Pancreas (tissue), 10 donors: ENCODE measurements around the gene SKIC3. TPM values are rescaled to one million over a fixed set of nuclear protein-coding genes. Genes with fewer than 3 reads are reported as not detected.

Source experiments
- ATAC-seq, 4 donors: fragments of 200-7000 bp; cut with Tn5 transposase; one replicate each; pipeline versions ENCODE4 v1.8.0 to v1.9.1; 2020; ENCODE audit warnings: mild to moderate bottlenecking in 4 of 4, moderate library complexity in 4 of 4
- DNase-seq, 6 donors: peaks; one replicate each; pipeline ENCODE4 v3.0.0-alpha.2; 2020
- FAIRE-seq: peaks from 2 replicates; lab custom pipeline; 2012; peaks lifted over from hg19 to GRCh38; lab: Jason Lieb, UNC
- H3K27ac ChIP-seq, 4 donors: fragments of 200-600 bp; sonication (generic); 1 replicate in 3 of 4; 2 replicates in 1 of 4; pipeline versions ENCODE4 v1.5.0 to v1.8.0; 2020
- H3K27me3 ChIP-seq, 4 donors: fragments of 200-600 bp; one replicate each; pipeline ENCODE4 v1.8.0; 2021
- H3K36me3 ChIP-seq, 3 donors: fragments of 200-600 bp; sonication (generic) in 1 of 3; one replicate each; pipeline versions ENCODE4 v1.5.0 to v1.8.0; 2020 to 2021
- H3K4me1 ChIP-seq, 3 donors: fragments of 200-600 bp; one replicate each; pipeline ENCODE4 v1.8.0; 2021
- H3K4me3 ChIP-seq, 4 donors: fragments of 200-600 bp; sonication (generic) in 2 of 4; one replicate each; pipeline versions ENCODE4 v1.5.0 to v1.8.0; 2020 to 2021
- H3K9me3 ChIP-seq, 4 donors: fragments of 200-600 bp; one replicate each; pipeline ENCODE4 v1.8.0; 2021
- WGBS, 2 donors: extraction: QIAGEN DNeasy Blood & Tissue Kit; methylation state at CpG; one replicate each; pipeline ENCODE4 v1.1.7; 2013; 5-methylcytosine and 5-hydroxymethylcytosine counted together
- intact Hi-C, 3 donors: fragments of 100-400 bp; cut with DNase I; formaldehyde crosslinking; loops; one replicate each; pipeline versions ENCODE4 v1.11.1 to v1.14.2; 2022
- polyA plus RNA-seq, 2 donors: library from polyadenylated mRNA; stranded (reverse); fragments of 200-250 nt; gene quantifications; one replicate each; pipeline ENCODE4 v1.2.3, GENCODE V29; 2013
- total RNA-seq, 6 donors: library from RNA; stranded (reverse); fragmentation: NEBNext Ultra II Directional in 4 of 6; extraction: Animal tissue kit (Norgen Biotek cat#: 25700) in 4 of 6; gene quantifications; one replicate each; pipeline versions ENCODE4 v1.2.1 to v1.2.4, GENCODE V29; 2021 to 2023
- TF ChIP-seq, protein P1 (sequence below), 4 donors: fragments of 200-600 bp; sonication (generic) in 3 of 4; IDR thresholded peaks; one replicate each; pipeline versions ENCODE4 v1.5.0 to v1.8.0; 2021; ENCODE audit warnings: antibody characterized with exemption in 4 of 4
- donor health status: healthy with polysubstance abuse.
- donor health status: DM: no; HTN: no; CAD: no; lungs with moderate emphysema.
- donor health status: DM: no; HTN: no; CAD: no.
- donor health status: control.
- donor health status: control.
- donor health status: Bipolar disorder and iron deficiency.
- donor health status: DM: yes; HTN: yes; CAD: no.
- donor health status: DM: no; HTN: no; CAD: no.
- donor health status: DM: no; HTN: no; CAD: no.
- donor health status: DM: yes; HTN: yes; CAD: no.

The SKIC3 gene
- total and polyA plus RNA-seq, 8 donors: 9.7 to 47.4 (median 40.8) TPM

DNA sequence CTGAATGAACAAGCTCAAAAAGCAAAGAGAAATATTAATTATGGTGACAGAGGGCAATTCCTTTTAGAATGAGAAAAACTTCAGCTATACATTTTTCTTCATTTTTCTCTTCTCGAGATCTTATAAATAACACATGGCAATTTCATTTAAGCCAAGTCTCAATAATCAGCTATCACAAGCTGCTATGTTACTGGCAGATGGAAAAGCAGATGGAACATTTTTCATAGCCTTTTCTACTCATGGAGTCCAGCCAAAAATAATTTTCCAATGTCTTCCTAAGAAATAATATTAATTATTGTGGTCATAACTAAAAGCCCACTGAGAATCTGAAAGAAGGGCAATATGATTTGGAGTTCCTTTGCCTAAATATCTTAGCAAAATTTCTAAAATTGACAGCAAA is 35.6 kb downstream of the SKIC3 start:
- TF ChIP-seq, protein P1, sequence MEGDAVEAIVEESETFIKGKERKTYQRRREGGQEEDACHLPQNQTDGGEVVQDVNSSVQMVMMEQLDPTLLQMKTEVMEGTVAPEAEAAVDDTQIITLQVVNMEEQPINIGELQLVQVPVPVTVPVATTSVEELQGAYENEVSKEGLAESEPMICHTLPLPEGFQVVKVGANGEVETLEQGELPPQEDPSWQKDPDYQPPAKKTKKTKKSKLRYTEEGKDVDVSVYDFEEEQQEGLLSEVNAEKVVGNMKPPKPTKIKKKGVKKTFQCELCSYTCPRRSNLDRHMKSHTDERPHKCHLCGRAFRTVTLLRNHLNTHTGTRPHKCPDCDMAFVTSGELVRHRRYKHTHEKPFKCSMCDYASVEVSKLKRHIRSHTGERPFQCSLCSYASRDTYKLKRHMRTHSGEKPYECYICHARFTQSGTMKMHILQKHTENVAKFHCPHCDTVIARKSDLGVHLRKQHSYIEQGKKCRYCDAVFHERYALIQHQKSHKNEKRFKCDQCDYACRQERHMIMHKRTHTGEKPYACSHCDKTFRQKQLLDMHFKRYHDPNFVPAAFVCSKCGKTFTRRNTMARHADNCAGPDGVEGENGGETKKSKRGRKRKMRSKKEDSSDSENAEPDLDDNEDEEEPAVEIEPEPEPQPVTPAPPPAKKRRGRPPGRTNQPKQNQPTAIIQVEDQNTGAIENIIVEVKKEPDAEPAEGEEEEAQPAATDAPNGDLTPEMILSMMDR (IDR thresholded peaks at IDR 0.05): no peak
- WGBS, 2 donors: 96 to 100% methylated on average over 1 of the region's 1 CpG
- FAIRE-seq (no peak), ATAC-seq (no peak), DNase-seq (no peak)
- no peaks in the 10 kb centered on the region for H3K4me1 ChIP-seq
- H3K9me3 ChIP-seq: no peaks in the 10 kb centered on the region
- no peaks in the 10 kb centered on the region for H3K27me3 ChIP-seq
- no peak overlapping the region for H3K4me3 ChIP-seq
- intact Hi-C loops: no loop called here
- H3K36me3 ChIP-seq: peaks cover 0 to 49% (median 1%) of the 10 kb centered on the region in 3 donors
- H3K27ac ChIP-seq: no peak overlapping the region

GRCh38 chr5:95518417-95518816 is 36.4 kb downstream of the SKIC3 start:
- Histone ChIP-seq H3K4me1 (no peaks in the 10 kb centered on the region), H3K4me3 (no peak overlapping the region), H3K36me3 (peaks cover 0 to 47% (median 7%) of the 10 kb centered on the region in 3 donors), H3K27ac (no peak overlapping the region), H3K27me3 (no peaks in the 10 kb centered on the region), H3K9me3 (no peaks in the 10 kb centered on the region)
- TF ChIP-seq, protein P1 (IDR thresholded peaks at IDR 0.05): no peak
- DNase-seq (no peak), FAIRE-seq (no peak), ATAC-seq (no peak)
- intact Hi-C loops: no loop called here
- 96 to 99% methylated on average over 2 of the region's 2 CpGs for WGBS, 2 donors

DNA sequence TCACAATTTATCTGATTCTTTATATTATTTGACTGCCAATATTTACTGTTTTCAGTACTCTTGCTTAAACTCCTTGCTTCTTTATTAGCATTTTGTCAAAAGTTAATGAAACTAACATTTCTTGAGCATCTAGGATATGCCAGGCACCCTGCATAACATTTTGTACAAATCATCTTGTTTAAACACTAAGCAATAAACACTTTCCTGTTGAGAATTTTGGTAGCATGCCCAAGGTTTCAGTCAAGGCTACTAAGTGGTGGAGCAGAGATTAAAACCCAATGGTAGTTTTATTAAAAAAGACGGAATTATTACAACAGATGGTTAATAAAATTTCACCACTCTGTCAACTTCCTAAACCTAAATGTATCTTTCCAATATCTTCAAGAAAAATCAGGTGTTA is 43.2 kb downstream of the SKIC3 start:
- H3K36me3 ChIP-seq: peaks cover 0 to 40% (median 21%) of the 10 kb centered on the region in 3 donors
- H3K9me3 ChIP-seq: no peaks in the 10 kb centered on the region
- H3K27me3 ChIP-seq: no peaks in the 10 kb centered on the region
- FAIRE-seq (no peak), ATAC-seq (no peak), DNase-seq (no peak)
- WGBS, 2 donors: 48 to 60% methylated on average over 1 of the region's 1 CpG
- TF ChIP-seq, protein P1 (IDR thresholded peaks at IDR 0.05): no peak
- intact Hi-C loops: no loop called here
- no peaks in the 10 kb centered on the region for H3K4me1 ChIP-seq
- no peak overlapping the region for H3K4me3 ChIP-seq
- H3K27ac ChIP-seq: no peak overlapping the region

GRCh38 chr5:95508550-95508949 is 46.2 kb downstream of the SKIC3 start:
- DNase-seq: no peak
- H3K4me3 ChIP-seq: no peak overlapping the region
- WGBS, 2 donors: 48 to 49% methylated on average over 1 of the region's 1 CpG
- TF ChIP-seq, protein P1 (IDR thresholded peaks at IDR 0.05): no peak
- H3K36me3 ChIP-seq: peaks cover 0 to 15% (median 15%) of the 10 kb centered on the region in 3 donors
- no peaks in the 10 kb centered on the region for H3K9me3 ChIP-seq
- no peak overlapping the region for H3K27ac ChIP-seq
- no peaks in the 10 kb centered on the region for H3K4me1 ChIP-seq
- ATAC-seq: no peak
- no peak for FAIRE-seq
- intact Hi-C loops: no loop called here
- no peaks in the 10 kb centered on the region for H3K27me3 ChIP-seq

Other genes with a start within 250 kb of the SKIC3 start
- gene FAM81B, start 163.6 kb downstream of the SKIC3 start, total RNA-seq: under 1 TPM; 0.28 to 0.93 (median 0.48) TPM
- under 1 TPM; 0.27 to 0.61 TPM for gene FAM81B, start 163.6 kb downstream of the SKIC3 start, polyA plus RNA-seq
- gene ARSK, start 124 bp upstream of the SKIC3 start, total RNA-seq: 1 to 10 TPM; 1.3 to 3.9 (median 3.2) TPM
- 1 to 10 TPM; 2.2 to 3.9 TPM for gene ARSK, start 124 bp upstream of the SKIC3 start, polyA plus RNA-seq
- 1 to 10 TPM in 4 of 6 donors, under 1 TPM in 2; 0.61 to 5.7 (median 2.4) TPM for gene GPR150, start 65.1 kb upstream of the SKIC3 start, total RNA-seq
- gene GPR150, start 65.1 kb upstream of the SKIC3 start, polyA plus RNA-seq: 1 to 10 TPM; 1.4 to 2.1 TPM
- 1 to 10 TPM; 1.3 to 2.7 (median 1.7) TPM for gene RFESD, start 91.8 kb upstream of the SKIC3 start, total RNA-seq
- gene RFESD, start 91.8 kb upstream of the SKIC3 start, polyA plus RNA-seq: 1 to 10 TPM; 1.1 to 2.8 TPM
- under 1 TPM; 0.12 to 0.67 (median 0.48) TPM for gene SPATA9, start 128.0 kb upstream of the SKIC3 start, total RNA-seq
- gene SPATA9, start 128.0 kb upstream of the SKIC3 start, polyA plus RNA-seq: 1 to 10 TPM in 1 of 2 donors, under 1 TPM in 1; 0.19 to 1.3 TPM
- 100 to 1,000 TPM in 3 of 6 donors, 10 to 100 TPM in 3; 59.6 to 190 (median 93.7) TPM for gene RHOBTB3, start 176.4 kb upstream of the SKIC3 start, total RNA-seq
- 10 to 100 TPM; 32.5 to 54.8 TPM for gene RHOBTB3, start 176.4 kb upstream of the SKIC3 start, polyA plus RNA-seq